HepG2 (cell line): ENCODE data around the gene SPTBN4. TPM values are rescaled to one million over a fixed set of nuclear protein-coding genes. Genes with fewer than 3 reads are reported as not detected.

Source experiments
- BCL6 ChIP-seq: IDR thresholded peaks from 2 replicates; pipeline ENCODE4 v1.6.1; 2016; ENCODE audit warnings: missing genetic modification reagents, missing compliant biosample characterization
- DMAP1 ChIP-seq: IDR thresholded peaks from 2 replicates; pipeline ENCODE4 v1.6.1; 2016
- FOXA3 ChIP-seq: IDR thresholded peaks from 2 replicates; pipeline ENCODE4 v1.6.1; 2016; ENCODE audit warnings: missing genetic modification reagents, missing compliant biosample characterization
- GABPB1 ChIP-seq: IDR thresholded peaks from 2 replicates; pipeline ENCODE4 v1.6.1; 2016; ENCODE audit warnings: mild to moderate bottlenecking, missing genetic modification reagents, moderate library complexity, missing compliant biosample characterization
- KLF16 ChIP-seq, 2 experiments: sonication (generic) in 1 of 2; formaldehyde crosslinking in 1 of 2; IDR thresholded peaks; 2 replicates each; pipeline versions ENCODE4 v1.6.1 to v1.8.0; 2016 to 2023; ENCODE audit warnings: missing genetic modification reagents in 2 of 2, missing compliant biosample characterization in 1 of 2
- MAZ ChIP-seq, 2 experiments: sonication (generic) in 1 of 2; formaldehyde crosslinking in 1 of 2; IDR thresholded peaks; 2 replicates each; pipeline versions ENCODE4 v1.5.0 to v1.6.1; 2012 to 2020; ENCODE audit warnings: low read depth in 2 of 2, mild to moderate bottlenecking in 2 of 2, borderline replicate concordance in 1 of 2, improper control_type of control experiment in 1 of 2, low read length in 1 of 2, missing genetic modification reagents in 1 of 2, moderate library complexity in 1 of 2
- NFIB ChIP-seq: sonication (generic); formaldehyde crosslinking; IDR thresholded peaks from 2 replicates; pipeline ENCODE4 v1.9.0; 2021; ENCODE audit warnings: missing genetic modification reagents, mild to moderate bottlenecking, borderline replicate concordance
- SRSF4 ChIP-seq: fragments of 200-400 bp; formaldehyde crosslinking; IDR thresholded peaks from one replicate; pipeline ENCODE4 v1.6.1; 2018; ENCODE audit warnings: mild to moderate bottlenecking, low read depth, low read length, moderate library complexity; ENCODE audit not compliant: poor library complexity, severe bottlenecking
- ZC3H4 ChIP-seq: sonication (generic); formaldehyde crosslinking; IDR thresholded peaks from 2 replicates; pipeline ENCODE4 v1.4.0; 2020; ENCODE audit warnings: missing genetic modification reagents, borderline replicate concordance
- ZFP37 ChIP-seq: sonication (generic); formaldehyde crosslinking; IDR thresholded peaks from 2 replicates; pipeline ENCODE4 v1.4.0; 2020; ENCODE audit warnings: missing genetic modification reagents, borderline replicate concordance
- ZNF550 ChIP-seq: sonication (generic); formaldehyde crosslinking; IDR thresholded peaks from 2 replicates; pipeline ENCODE4 v1.4.0; 2020; ENCODE audit warnings: mild to moderate bottlenecking, missing genetic modification reagents, borderline replicate concordance
- ZNF616 ChIP-seq: sonication (generic); formaldehyde crosslinking; IDR thresholded peaks from 2 replicates; pipeline ENCODE4 v1.5.0; 2020; ENCODE audit warnings: low read depth, mild to moderate bottlenecking, missing genetic modification reagents
- ZNF713 ChIP-seq: sonication (generic); formaldehyde crosslinking; IDR thresholded peaks from 2 replicates; pipeline ENCODE4 v1.4.0; 2020; ENCODE audit warnings: mild to moderate bottlenecking, missing genetic modification reagents
- polyA plus RNA-seq, 8 experiments: library from polyadenylated mRNA; depleted of rRNA in 3 of 8; stranded (reverse) in 7 of 8; unstranded in 1 of 8; fragments of >200 nt; fragmentation: Illumina TruSeq in 4 of 8; extraction: Trizol in 4 of 8; gene quantifications; 2 replicates each; pipeline versions ENCODE4 v1.2.1 to v1.2.3, GENCODE V29; 2011 to 2016; ENCODE audit warnings: low read depth in 4 of 8, missing spikeins in 1 of 8, mixed read lengths in 1 of 8; ENCODE audit not compliant: insufficient read depth in 1 of 8
- total RNA-seq, 5 experiments: library from RNA; depleted of rRNA; stranded (reverse); fragments of >200 nt; fragmentation: Illumina TruSeq; extraction: Trizol; gene quantifications; 2 replicates each; pipeline ENCODE4 v1.2.3, GENCODE V29; 2016; ENCODE audit warnings: low read depth in 1 of 5
- TF ChIP-seq, protein P1 (sequence below): sonication (generic); formaldehyde crosslinking; IDR thresholded peaks from 2 replicates; pipeline ENCODE4 v1.4.0; 2020; ENCODE audit warnings: missing genetic modification reagents
- TF ChIP-seq, protein P2 (sequence below): IDR thresholded peaks from 2 replicates; pipeline ENCODE4 v1.6.1; 2012; ENCODE audit warnings: inconsistent platforms
- TF ChIP-seq, protein P3 (sequence below): sonication (generic); formaldehyde crosslinking; IDR thresholded peaks from 2 replicates; pipeline ENCODE4 v1.5.0; 2020; ENCODE audit warnings: mild to moderate bottlenecking, missing genetic modification reagents
- TF ChIP-seq, protein P4 (sequence below): sonication (generic); formaldehyde crosslinking; IDR thresholded peaks from 2 replicates; pipeline ENCODE4 v1.5.0; 2020; ENCODE audit warnings: missing genetic modification reagents
- TF ChIP-seq, protein P5 (sequence below): sonication (generic); formaldehyde crosslinking; IDR thresholded peaks from 2 replicates; pipeline ENCODE4 v1.4.0; 2020; ENCODE audit warnings: low read depth, mild to moderate bottlenecking, missing genetic modification reagents
- TF ChIP-seq, protein P6 (sequence below): sonication (generic); formaldehyde crosslinking; conservative IDR thresholded peaks from 2 replicates; pipeline ENCODE4 v1.8.1; 2023; ENCODE audit warnings: missing genetic modification reagents

The SPTBN4 gene
- total and polyA plus RNA-seq, 2 of the 13 experiments (the other 11 are each of a cell fraction or from before 2014, with no cell fraction given): 0.11 TPM

DNA sequence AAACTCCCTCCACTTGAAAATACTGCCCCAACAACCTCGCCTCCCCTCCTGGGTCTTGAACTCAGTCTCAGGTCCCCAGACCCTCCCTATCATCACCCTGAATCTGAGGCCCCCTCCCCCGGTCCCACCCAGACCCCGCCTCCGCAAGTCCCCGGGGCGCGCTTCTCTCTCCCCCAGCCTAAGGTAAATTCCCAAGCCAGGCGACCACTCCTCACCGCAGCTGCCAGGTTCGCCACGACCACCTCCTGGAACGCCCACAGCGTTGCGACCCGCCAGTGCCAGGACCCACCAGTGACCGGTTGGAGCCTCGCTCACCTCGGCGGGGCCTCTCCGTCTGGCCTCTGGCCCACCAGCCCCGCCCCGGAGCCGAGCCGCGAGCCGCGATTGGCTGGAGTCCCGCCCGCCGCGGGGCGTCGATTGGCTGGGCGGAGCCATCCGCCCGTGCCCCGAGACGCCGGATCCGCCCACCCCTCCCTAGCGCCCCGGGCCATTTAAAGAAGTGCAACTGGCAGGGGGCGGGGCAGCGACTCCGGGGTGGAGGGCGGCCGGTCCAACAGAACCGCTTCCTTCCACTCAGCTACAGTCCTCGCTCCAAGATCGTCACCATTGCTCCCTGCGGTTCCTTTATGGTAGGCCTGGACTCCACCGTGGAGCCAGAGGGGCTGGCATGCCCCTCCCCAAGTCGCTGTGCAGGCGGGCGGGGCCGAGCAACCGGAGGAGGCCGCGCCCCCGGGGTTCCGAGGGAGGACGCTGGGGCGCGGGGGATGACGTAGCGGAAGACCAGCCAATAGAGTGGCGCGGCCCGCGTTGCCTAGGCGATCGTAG lies 22.6 kb upstream of the SPTBN4 start, which contains the start of gene SERTAD3 (continued):
- TF ChIP-seq, protein P1, sequence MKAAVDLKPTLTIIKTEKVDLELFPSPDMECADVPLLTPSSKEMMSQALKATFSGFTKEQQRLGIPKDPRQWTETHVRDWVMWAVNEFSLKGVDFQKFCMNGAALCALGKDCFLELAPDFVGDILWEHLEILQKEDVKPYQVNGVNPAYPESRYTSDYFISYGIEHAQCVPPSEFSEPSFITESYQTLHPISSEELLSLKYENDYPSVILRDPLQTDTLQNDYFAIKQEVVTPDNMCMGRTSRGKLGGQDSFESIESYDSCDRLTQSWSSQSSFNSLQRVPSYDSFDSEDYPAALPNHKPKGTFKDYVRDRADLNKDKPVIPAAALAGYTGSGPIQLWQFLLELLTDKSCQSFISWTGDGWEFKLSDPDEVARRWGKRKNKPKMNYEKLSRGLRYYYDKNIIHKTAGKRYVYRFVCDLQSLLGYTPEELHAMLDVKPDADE (CRISPR knock-in tag): no peak; the same call in 1 of the 2 replicates
- TF ChIP-seq FOXA3 (CRISPR knock-in tag): 0 out of 2 replicates have a peak, but pooled peaks have one; percentile 27
- TF ChIP-seq, protein P2, sequence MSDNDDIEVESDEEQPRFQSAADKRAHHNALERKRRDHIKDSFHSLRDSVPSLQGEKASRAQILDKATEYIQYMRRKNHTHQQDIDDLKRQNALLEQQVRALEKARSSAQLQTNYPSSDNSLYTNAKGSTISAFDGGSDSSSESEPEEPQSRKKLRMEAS: peak; percentile 64
- peak in 1 of 2 experiments; percentile 93; a peak in 2 of 4 replicates for TF ChIP-seq KLF16 (CRISPR knock-in tag; IDR thresholded peaks at IDR 0.05)
- no peak for TF ChIP-seq ZFP37 (CRISPR knock-in tag)
- TF ChIP-seq, protein P3, sequence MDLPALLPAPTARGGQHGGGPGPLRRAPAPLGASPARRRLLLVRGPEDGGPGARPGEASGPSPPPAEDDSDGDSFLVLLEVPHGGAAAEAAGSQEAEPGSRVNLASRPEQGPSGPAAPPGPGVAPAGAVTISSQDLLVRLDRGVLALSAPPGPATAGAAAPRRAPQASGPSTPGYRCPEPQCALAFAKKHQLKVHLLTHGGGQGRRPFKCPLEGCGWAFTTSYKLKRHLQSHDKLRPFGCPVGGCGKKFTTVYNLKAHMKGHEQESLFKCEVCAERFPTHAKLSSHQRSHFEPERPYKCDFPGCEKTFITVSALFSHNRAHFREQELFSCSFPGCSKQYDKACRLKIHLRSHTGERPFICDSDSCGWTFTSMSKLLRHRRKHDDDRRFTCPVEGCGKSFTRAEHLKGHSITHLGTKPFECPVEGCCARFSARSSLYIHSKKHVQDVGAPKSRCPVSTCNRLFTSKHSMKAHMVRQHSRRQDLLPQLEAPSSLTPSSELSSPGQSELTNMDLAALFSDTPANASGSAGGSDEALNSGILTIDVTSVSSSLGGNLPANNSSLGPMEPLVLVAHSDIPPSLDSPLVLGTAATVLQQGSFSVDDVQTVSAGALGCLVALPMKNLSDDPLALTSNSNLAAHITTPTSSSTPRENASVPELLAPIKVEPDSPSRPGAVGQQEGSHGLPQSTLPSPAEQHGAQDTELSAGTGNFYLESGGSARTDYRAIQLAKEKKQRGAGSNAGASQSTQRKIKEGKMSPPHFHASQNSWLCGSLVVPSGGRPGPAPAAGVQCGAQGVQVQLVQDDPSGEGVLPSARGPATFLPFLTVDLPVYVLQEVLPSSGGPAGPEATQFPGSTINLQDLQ: no peak
- TF ChIP-seq SRSF4: no peak
- TF ChIP-seq, protein P4, sequence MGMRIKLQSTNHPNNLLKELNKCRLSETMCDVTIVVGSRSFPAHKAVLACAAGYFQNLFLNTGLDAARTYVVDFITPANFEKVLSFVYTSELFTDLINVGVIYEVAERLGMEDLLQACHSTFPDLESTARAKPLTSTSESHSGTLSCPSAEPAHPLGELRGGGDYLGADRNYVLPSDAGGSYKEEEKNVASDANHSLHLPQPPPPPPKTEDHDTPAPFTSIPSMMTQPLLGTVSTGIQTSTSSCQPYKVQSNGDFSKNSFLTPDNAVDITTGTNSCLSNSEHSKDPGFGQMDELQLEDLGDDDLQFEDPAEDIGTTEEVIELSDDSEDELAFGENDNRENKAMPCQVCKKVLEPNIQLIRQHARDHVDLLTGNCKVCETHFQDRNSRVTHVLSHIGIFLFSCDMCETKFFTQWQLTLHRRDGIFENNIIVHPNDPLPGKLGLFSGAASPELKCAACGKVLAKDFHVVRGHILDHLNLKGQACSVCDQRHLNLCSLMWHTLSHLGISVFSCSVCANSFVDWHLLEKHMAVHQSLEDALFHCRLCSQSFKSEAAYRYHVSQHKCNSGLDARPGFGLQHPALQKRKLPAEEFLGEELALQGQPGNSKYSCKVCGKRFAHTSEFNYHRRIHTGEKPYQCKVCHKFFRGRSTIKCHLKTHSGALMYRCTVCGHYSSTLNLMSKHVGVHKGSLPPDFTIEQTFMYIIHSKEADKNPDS (CRISPR knock-in tag): no peak
- TF ChIP-seq BCL6 (CRISPR knock-in tag): no peak
- TF ChIP-seq ZC3H4 (CRISPR knock-in tag): no peak
- TF ChIP-seq ZNF616 (CRISPR knock-in tag): no peak
- TF ChIP-seq DMAP1: peak; percentile 52; the same call in 1 of the 2 replicates
- TF ChIP-seq GABPB1 (CRISPR knock-in tag): peak; percentile 81
- TF ChIP-seq ZNF550 (CRISPR knock-in tag): no peak
- TF ChIP-seq NFIB (CRISPR knock-in tag): no peak
- TF ChIP-seq, protein P5, sequence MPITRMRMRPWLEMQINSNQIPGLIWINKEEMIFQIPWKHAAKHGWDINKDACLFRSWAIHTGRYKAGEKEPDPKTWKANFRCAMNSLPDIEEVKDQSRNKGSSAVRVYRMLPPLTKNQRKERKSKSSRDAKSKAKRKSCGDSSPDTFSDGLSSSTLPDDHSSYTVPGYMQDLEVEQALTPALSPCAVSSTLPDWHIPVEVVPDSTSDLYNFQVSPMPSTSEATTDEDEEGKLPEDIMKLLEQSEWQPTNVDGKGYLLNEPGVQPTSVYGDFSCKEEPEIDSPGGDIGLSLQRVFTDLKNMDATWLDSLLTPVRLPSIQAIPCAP (CRISPR knock-in tag): no peak
- no peak for TF ChIP-seq ZNF713 (CRISPR knock-in tag)
- no peak; the same call in 1 of the 2 replicates for TF ChIP-seq MAZ (IDR thresholded peaks at IDR 0.05; ENCODE audit: borderline replicate concordance, low read depth, low read length)
- peak; percentile 87 for TF ChIP-seq MAZ (CRISPR knock-in tag; IDR thresholded peaks at IDR 0.05; ENCODE audit: low read depth)
- TF ChIP-seq, protein P6, sequence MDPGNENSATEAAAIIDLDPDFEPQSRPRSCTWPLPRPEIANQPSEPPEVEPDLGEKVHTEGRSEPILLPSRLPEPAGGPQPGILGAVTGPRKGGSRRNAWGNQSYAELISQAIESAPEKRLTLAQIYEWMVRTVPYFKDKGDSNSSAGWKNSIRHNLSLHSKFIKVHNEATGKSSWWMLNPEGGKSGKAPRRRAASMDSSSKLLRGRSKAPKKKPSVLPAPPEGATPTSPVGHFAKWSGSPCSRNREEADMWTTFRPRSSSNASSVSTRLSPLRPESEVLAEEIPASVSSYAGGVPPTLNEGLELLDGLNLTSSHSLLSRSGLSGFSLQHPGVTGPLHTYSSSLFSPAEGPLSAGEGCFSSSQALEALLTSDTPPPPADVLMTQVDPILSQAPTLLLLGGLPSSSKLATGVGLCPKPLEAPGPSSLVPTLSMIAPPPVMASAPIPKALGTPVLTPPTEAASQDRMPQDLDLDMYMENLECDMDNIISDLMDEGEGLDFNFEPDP (CRISPR knock-in tag): no peak
